KOPT-K1 (cell line): ENCODE data around the gene ZNF385A.

Experiments used
- H3K27ac ChIP-seq: fragments of 200-600 bp; sonication (generic); 2 replicates; pipeline ENCODE4 v1.5.1; 2016; ENCODE audit warnings: antibody characterized with exemption, mild to moderate bottlenecking, low read depth, low read length; ENCODE audit not compliant: poor library complexity, severe bottlenecking
- H3K36me3 ChIP-seq: fragments of 200-600 bp; sonication (generic); 2 replicates; pipeline ENCODE4 v1.5.1; 2017; ENCODE audit warnings: antibody characterized with exemption, mild to moderate bottlenecking, low read length, moderate library complexity; ENCODE audit not compliant: insufficient read depth
- H3K9me3 ChIP-seq: fragments of 200-600 bp; sonication (generic); 2 replicates; pipeline ENCODE4 v1.5.1; 2017; ENCODE audit warnings: antibody characterized with exemption, low read length, mild to moderate bottlenecking; ENCODE audit not compliant: insufficient read depth, poor library complexity, severe bottlenecking

Gene ZNF385A

GRCh38 chr12:54405106-54405505, 20.6 kb upstream of the ZNF385A start:
- Histone ChIP-seq H3K9me3 (no peaks in the 10 kb centered on the region), H3K27ac (no peak overlapping the region), H3K36me3 (peaks cover 100% of the 10 kb centered on the region)

GRCh38 chr12:54404061-54405004, 19.8 kb upstream of the ZNF385A start:
- Histone ChIP-seq H3K36me3 (peaks cover 100% of the 10 kb centered on the region), H3K9me3 (no peaks in the 10 kb centered on the region), H3K27ac (no peak overlapping the region)

GRCh38 chr12:54401119-54401518, 16.6 kb upstream of the ZNF385A start:
- peaks cover 100% of the 10 kb centered on the region for H3K36me3 ChIP-seq
- no peaks in the 10 kb centered on the region for H3K9me3 ChIP-seq
- H3K27ac ChIP-seq, result no peak overlapping the region

DNA sequence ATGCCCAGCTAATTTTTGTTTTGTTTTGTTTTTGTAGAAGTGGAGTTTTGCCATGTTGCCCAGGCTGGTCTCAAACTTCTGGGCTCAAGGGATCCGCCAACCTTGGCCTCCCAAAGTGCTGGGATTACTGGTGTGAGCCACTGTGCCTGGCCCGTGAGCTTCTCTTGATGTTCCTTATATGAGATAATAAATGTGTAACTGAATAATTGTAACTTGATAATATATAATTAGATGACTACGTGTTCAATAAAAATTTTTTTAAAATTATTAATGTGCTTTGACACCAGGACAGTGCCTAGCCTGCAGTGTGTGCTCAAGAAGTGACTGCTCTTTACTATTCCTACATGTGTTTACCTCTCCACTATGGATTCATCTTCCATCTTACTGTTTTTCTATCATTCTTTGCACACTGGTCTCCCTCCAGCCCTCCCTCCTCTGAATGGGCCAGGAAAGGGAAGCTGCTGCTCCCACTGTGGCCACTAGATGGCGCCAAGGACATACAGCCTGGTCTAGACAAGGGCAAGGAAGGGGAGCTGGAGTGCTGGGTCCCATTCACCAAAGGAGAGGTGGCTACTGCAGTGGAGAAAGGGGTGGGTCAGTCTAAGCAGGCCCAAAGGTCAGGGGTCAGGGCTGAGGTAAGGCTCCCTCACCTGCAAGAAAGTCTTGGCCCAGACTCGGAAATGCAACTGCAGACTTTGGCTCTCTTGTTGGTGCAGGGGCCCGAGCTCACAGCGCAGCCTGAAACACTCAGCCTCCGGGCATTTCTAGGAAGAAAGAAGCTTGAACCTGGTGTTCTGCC, 14.7 kb upstream of the ZNF385A start:
- H3K27ac ChIP-seq, result no peak overlapping the region
- H3K9me3 ChIP-seq, result no peaks in the 10 kb centered on the region
- peaks cover 100% of the 10 kb centered on the region for H3K36me3 ChIP-seq

DNA sequence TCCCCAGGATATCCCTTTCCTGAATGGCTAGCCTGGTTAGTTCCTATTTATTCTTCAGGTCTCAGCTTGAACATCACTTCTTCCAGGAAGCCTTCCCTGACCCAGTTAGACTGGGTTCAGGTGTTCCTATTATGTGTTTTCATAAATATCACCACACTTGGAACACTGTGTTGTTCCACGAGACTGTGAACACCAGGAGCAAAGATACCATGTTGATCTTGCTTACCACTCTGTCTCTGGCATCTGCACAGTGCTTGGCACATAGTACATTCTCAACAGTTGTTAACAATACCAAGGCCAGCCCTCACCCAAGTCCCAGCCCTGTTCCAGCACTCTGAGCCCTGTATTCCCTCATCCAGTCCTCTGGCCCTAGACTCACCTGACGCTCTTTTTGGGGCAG, 13.7 kb upstream of the ZNF385A start:
- Histone ChIP-seq H3K27ac (no peak overlapping the region), H3K36me3 (peaks cover 94% of the 10 kb centered on the region), H3K9me3 (no peaks in the 10 kb centered on the region)

GRCh38 chr12:54397157-54397556, 12.6 kb upstream of the ZNF385A start:
- Histone ChIP-seq H3K9me3 (no peaks in the 10 kb centered on the region), H3K27ac (no peak overlapping the region), H3K36me3 (peaks cover 83% of the 10 kb centered on the region)

- Histone ChIP-seq H3K36me3 (peaks cover 67% of the 10 kb centered on the region), H3K9me3 (no peaks in the 10 kb centered on the region), H3K27ac (no peak overlapping the region)
Observed at GRCh38 chr12:54395545-54395944, 11.0 kb upstream of the ZNF385A start.

- H3K27ac ChIP-seq, result no peak overlapping the region
- peaks cover 62% of the 10 kb centered on the region for H3K36me3 ChIP-seq
- H3K9me3 ChIP-seq, result no peaks in the 10 kb centered on the region
Observed at GRCh38 chr12:54394986-54395385, 10.5 kb upstream of the ZNF385A start.

DNA sequence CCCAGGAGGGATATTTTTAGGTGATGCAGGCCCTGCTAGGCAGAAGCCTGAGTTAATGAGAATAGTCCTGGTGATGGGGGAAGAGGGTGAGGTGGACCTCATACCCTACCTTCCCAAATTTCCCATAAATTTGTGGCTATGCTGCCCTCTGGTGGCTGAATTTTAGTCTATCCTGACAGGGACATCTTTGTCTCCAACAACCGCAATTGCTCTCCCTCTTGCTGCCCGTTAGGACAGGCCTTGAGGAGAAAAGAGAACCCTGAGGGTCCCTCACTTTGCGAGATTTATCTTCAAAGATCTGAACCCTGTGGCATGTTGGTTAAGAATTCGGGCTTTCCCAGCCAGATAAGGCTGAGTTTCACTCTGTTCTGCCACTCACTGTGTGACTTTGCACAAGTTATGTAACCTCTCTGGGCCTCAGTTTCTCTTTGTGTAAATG, 9.8 kb upstream of the ZNF385A start:
- Histone ChIP-seq H3K36me3 (peaks cover 55% of the 10 kb centered on the region), H3K9me3 (no peaks in the 10 kb centered on the region), H3K27ac (no peak overlapping the region)

- Histone ChIP-seq H3K9me3 (no peaks in the 10 kb centered on the region), H3K36me3 (peaks cover 49% of the 10 kb centered on the region), H3K27ac (no peak overlapping the region)
Observed at GRCh38 chr12:54393743-54394142, 9.2 kb upstream of the ZNF385A start.

- H3K36me3 ChIP-seq, result peaks cover 44% of the 10 kb centered on the region
- H3K9me3 ChIP-seq, result no peaks in the 10 kb centered on the region
Observed at GRCh38 chr12:54393207-54393609, 8.7 kb upstream of the ZNF385A start.

DNA sequence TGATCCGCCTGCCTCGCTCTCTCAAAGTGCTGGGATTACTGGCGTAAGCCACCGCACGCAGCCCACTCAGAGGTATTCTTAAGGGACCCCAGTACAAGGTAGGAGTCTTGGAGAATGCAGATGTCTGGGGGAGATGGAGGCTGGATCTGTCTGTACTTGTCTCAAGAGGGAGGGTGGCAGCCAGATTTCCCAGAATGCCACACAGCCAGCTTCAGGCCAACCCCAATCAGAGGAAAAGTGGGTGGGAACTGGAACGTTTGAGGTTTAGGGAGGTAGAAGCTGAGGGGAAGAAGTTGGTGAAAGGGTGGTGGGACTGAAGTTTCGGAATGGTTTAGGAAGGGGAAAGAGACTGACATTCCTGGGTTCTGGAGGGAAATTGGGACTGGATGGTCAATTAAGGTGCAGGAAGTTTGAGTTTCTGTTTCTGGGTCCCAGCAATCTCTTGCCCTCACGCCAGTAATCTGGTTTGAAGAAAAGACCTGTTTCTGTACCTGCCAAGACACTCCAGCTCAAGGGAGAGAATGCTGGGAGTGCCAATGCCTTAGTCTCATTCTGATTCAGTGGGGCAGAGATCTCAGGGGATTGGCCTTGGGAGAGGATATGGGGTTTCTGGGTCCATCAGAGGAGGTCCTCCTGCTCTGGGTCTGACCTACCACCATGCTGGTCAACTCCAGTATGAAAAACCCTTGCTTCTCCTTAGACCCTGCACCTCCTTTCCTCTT, 8.1 kb upstream of the ZNF385A start:
- Histone ChIP-seq H3K27ac (no peak overlapping the region), H3K36me3 (peaks cover 38% of the 10 kb centered on the region), H3K9me3 (no peaks in the 10 kb centered on the region)

More at GRCh38 chr12:54393207-54393609, 8.7 kb upstream of the ZNF385A start:
- H3K27ac ChIP-seq, result no peak overlapping the region

DNA sequence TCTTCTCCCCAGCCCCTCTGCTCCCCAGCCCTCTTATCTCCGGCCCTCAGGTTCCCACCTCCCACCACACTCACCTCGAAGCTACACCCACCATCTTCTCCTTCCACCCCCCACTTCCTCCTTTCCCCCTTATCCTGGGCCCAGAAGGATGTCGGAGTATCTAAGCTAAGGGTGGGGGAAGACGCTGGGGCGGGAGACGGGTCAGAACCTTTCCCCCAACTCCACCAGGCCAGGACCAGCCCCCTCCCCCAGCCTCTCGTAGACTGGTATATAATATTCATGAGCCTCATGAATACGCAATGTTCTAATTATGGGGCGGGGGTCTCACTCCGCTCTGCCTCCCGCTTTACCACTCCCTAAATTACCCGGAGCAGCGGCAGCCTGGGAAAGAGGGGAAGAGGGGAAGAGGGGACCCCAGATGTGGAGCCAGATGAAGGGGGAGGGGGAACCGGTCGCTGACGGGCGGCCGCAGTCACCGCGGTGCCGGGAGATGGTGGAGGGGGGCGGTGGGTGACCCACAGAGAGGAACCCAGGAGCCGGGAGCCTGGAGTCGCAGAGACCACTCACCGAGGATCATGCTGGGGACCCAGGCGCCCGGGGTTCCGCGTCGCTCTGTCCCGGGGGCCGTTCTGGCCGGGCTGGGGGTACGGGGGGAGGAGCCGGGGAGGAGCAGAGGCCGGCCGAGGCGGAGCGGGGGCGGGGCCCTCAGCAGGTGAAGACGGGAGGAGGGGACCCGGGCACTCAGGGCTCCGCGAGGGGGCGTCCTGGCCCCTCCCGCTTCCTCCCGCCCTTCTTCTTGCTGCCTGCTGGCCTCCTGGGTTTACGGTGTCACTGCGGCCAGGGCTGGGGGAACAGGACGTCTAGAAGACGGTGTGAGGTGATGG, 6.4 kb upstream of the ZNF385A start:
- Histone ChIP-seq H3K9me3 (no peaks in the 10 kb centered on the region), H3K27ac (no peak overlapping the region)

DNA sequence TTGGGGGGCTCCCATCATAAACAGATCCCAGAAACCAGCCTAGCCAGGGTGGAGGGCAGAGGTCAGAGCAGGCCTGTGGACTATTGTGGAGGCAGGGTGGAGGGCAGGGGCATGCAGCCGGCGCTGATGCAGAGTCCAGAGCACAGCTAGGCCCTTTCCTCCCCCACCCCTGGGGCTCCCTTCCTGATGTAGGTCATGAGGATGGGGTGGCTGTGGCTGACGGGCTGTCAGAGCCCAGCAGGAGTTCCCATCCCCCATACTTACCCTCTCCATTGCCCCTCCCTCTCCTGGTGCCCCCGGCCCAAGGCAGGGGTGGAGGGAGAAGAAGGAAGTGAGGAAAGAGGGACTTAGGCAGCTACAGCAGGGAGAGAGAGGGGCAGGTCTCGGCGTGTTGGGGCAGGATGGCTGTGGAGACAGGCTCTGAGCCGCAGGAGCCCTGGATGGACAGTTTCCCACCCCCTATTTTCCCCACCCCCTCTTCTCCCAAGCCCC, 5.7 kb upstream of the ZNF385A start:
- H3K27ac ChIP-seq, result no peak overlapping the region
- H3K9me3 ChIP-seq, result no peaks in the 10 kb centered on the region
- H3K36me3 ChIP-seq, result peaks cover 14% of the 10 kb centered on the region

More for the DNA sequence above, 6.4 kb upstream of the ZNF385A start:
- H3K36me3 ChIP-seq, result peaks cover 21% of the 10 kb centered on the region
